ENCODE results near the gene EPHB1.

Gene EPHB1

GRCh38 chr3:134922101-134922500 lies 127.0 kb downstream of the EPHB1 start:
- DNase-seq = no peak

DNA sequence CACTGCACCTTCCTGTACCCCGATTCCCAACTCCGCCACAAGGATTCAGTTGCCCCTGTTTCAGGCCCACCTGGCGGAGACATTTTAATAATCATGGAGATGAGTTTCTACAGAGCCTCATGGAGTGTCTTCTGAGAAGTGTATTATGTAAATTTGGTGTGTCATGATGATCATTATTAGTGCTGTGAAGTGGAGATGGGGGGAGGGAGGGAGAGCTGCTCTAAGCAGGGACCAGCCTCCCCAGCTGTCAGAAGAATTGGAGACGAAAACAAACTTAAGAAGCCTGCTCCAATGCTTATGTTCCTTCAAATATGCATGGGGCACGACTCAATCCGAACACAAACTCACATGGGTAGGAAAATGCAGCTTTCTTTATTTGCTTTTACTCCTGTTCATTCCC lies 127.8 kb downstream of the EPHB1 start:
- DNase-seq = no peak

GRCh38 chr3:134923286-134923685 lies 128.2 kb downstream of the EPHB1 start:
- no peak for DNase-seq

- DNase-seq = no peak
Measured at GRCh38 chr3:134927599-134927998, 132.5 kb downstream of the EPHB1 start.

DNA sequence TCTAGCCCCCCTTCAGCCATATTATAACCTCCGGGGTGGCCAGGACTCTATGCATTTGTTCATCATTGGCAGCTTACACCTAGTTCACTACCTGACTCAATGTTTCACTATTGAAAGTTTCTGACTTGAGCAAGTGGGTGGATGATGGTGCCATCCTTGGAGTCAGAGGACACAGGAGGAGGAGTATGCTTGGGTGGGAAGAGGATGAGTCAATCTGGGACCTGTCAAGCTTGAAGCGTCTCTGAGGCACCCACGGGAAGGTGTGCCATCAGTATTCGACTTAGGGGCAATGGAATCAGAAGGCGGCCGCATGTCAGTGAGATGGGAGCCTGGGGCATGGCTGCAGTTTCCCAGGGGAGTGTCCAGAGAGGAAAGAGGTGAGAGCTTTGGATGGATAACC lies 133.3 kb downstream of the EPHB1 start:
- DNase-seq = no peak

- DNase-seq = no peak
Measured at GRCh38 chr3:134928819-134929218, 133.8 kb downstream of the EPHB1 start.

GRCh38 chr3:134929976-134930375 lies 134.9 kb downstream of the EPHB1 start:
- DNase-seq = no peak

GRCh38 chr3:134931045-134931785 lies 136.2 kb downstream of the EPHB1 start:
- DNase-seq = no peak

GRCh38 chr3:134932035-134932434 lies 137.0 kb downstream of the EPHB1 start:
- DNase-seq = no peak

DNA sequence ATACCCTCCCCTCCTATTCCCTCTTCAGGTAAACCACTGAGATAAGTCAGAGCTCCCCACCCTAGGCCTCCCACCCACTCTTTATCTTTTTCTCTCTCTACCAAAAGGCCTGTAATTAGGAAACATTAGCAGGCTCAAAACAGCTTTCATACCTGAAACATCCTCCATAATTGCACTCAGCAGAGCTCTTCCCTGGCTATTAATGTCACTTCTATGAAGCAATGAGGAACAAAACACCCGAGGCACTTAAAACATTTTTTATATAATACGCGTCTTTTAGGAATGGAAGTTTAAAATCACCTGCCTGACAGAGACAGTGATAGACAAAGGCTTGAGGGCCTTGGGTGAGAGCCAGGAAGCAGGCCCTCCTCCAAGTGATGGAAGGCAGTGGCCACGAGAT lies 138.9 kb downstream of the EPHB1 start:
- DNase-seq = no peak

DNA sequence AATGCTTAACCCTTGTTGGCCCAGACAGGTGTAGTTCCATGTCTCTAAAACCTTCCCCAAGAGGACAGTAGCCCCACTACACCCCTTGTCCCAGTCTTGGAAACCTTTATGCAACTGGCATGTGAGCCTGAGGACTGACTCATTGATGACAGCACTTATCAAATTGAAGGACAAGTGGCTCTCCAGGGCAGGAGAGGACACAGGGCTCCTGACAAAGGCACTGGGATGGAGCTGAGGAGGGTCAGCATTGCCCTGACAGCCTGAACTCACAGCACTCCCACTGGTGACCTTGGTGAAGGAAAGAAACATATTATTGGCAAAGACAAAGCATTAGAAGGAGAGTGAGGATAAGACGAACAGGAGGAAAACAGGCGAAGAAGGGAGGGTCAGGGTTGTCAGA lies 139.9 kb downstream of the EPHB1 start:
- no peak for DNase-seq

DNA sequence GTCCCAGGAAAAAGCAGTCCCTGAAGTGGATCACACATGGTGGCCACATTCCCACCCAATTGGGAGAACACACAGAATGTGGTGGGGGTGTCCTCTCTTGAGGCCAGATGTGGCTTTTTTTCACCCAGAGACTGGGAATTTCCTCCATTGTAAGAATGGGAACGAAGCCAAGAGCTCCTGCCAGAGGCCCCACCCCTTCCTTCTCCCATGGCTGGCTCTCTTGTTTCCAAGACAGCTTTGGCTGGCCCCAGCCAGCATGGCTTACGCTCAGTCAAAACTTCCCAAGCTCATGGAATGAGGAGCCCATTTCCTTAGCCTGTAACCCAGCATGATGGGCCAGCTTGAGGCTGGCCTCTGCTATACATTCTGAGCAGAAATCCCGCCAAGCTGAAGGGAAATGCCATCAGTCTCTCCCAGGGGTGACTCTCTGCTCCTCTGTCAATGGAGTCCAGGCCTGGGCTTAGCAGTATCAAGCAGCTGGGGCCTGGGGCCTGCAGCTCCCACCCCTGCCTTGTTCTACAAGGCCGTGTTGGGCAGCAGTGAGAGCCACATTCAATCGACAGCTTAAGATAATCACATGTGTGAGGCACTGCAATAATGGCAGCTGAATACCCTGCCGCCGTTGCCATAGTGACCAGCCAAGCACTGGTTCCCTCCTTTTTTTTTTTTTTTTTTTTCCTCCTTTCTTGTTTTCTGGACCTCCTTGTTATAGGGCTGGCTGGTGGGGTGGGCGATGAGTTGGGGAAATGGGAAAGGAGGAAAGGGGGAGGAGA lies 142.4 kb downstream of the EPHB1 start:
- DNase-seq = no peak

DNA sequence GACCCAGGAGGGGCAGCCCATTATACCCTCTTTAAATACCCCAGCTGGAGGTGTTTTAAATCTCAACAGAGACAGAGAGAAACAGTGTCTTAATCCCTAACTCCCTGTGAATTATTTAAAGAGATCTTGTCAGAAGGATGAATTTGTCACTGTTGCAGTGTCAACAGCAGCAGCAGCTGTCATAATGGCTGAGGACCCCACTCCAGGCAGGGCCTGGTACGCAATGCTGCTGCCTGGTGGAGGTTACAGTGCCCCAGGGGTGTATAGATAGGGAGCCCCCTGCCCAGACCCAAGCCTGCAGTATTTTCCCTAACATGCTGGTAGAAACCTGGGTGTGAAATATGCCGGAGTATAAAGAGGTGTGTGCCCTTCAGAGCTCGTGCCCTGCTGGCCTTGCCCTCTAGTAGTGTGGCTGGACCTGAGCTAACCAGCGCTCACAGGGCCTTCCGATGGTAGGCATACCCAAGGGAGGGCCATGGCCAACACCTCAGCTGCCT lies 143.0 kb downstream of the EPHB1 start:
- DNase-seq = no peak

DNA sequence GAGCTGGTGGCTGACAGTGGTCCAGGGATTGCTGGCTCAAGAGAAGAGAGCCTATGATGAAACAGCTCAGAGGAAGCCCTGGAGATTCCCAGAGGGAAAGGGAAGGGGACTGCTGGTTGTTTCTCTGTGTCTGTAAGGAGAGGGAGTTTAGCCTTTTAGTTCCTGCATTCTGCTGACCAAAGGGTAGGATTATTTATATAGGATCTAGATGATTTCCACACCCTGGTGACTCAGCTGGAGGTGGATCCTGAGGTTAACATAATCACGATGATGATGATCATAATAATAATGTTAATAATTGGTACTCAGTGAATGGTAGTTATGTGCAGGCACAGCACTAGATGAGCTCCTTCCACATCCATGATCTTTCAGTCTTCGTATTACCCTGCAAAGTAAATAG lies 144.9 kb downstream of the EPHB1 start:
- DNase-seq = no peak

DNA sequence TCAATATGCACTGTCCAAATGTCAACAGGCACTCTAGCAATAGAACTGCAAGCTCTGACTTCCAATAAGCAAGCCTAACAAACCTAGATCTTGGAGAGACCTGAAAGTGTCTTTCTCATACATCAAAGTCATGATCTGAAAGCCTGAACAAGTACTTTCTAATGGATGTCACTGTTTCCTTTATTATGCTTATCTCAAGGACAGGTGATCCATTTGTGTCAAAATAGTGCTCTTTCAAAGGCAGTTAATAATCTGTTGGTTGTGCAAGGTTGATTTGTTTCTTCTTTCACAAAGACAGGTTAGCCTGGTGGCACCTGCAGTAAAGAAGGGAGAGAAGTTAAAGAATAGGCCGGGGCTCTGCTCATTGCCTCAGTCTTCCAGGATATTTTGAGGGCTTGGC lies 146.8 kb downstream of the EPHB1 start:
- DNase-seq = no peak

- DNase-seq = no peak
Measured at GRCh38 chr3:134944429-134944828, 149.4 kb downstream of the EPHB1 start.

DNA sequence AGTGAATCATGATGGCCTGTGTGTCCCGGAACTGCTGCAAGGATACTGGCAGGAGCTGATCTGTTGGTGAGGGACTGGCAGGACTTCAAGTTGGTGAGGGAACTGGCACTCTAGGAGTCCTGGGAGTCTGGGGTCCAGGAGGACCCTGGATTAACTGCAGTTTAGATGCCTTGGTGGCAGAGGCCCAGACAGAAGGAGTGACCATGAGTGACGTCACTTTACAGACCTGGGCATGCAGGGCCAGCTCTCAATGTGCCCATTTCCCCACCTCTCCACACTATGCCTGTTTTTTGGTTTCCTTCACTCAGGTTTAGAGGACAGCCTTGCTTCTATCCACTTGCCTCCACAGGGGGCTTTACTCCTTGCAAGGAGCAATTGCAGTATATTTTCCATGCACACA lies 154.1 kb downstream of the EPHB1 start:
- no peak for DNase-seq

DNA sequence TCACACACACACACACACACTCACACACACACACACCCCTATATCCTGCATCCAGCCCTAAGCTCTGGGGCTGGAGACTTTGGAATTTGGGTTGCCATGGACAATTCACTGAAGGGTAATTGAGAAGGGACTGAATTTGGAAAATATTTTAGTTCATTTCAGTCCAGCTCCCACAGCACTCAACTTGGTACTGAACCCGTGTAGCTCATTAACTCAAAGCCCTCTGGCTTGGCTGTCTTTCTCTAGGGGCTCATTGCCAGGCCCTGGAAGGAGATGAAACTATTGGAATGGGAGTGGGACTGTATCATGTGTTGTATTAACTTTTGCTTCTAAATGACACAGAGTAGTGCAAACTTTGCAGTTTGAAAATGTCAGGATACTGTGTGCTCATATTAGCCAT lies 157.3 kb downstream of the EPHB1 start:
- DNase-seq = no peak

DNA sequence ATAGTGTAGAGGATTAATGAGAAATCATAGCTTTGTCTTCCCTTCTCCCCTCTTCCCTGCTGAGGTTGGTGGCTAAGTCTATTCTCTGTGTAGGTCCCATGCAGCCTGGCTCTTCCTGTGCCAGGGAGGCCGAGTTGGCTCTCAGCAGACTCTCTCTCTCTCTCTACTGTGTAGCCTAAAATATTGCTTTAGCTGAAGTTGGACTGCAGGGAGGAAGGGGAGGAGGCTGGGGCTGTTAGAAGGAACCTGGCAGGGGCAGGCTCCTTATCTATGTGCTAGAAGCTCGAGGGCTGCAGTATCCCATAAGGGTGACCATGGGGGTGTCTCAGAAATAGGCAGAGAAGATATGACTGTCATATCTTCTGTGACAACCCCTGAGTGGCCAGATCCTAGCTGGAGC lies 160.8 kb downstream of the EPHB1 start:
- no peak for DNase-seq

DNA sequence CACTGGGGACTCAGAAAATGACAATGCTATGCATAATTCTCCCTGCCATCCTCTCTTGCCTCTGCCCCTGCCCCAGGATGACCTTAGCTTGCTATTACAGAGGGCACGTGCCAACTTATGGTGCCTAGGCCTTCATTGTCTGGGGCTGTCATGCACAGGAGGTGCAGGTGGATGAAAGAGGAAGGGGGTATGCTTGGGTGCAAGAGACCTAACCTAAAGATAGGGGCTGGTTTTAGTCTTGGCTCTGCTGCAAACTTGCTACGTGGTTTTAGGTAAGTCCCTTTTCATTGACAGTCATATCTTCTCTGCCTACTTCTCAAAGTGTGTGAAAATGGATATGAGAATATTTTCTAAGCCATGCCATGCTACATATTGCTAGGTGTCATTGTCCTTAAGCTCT lies 161.3 kb downstream of the EPHB1 start:
- no peak for DNase-seq

DNA sequence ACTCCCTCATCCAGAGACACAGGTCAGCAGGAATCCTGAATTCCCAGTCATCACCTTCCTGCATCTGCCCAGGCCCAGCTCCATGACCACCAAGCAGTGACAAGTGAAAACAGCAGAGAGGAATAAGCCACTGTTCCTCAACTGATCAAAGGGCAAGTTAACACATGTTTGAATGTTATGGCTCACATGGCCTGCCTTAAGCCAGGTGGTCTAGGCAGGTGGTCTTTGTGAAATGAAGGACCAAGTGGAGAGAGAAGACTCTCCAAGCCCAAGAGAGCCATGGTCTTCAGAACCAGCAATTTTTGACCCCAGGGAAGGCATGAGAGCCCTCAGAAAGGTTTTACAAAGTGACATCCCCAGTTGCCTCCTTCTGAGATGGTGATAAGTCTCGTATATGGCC lies 161.8 kb downstream of the EPHB1 start:
- DNase-seq = no peak

DNA sequence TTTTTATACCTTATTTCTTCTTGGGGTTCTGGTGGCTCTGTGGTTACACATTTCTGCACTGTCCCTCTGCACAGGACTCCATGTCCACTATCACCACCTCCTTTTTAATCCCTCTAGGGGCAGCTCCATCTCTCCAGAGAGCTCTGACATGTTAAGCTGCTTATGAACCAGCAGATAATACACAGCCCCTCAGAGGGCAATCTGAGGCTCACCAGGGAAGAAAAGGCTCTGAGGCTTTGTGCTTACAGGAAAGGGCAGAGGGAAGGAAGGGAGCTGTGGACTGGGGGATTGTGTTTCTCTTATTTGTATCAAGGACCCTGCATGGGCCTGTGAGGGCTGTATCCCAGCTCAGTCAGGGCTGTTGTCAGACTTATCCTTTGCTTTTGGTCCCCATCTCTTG lies 164.5 kb downstream of the EPHB1 start:
- no peak for DNase-seq

- DNase-seq = no peak
Measured at GRCh38 chr3:134964226-134964625, 169.2 kb downstream of the EPHB1 start.

- DNase-seq = no peak
Measured at GRCh38 chr3:134965865-134966481, 170.9 kb downstream of the EPHB1 start.
